Measurements from ENCODE around the gene RGL4. TPM values are rescaled to one million over a fixed set of nuclear protein-coding genes. Genes with fewer than 3 reads are reported as not detected.

RGL4 gene
- total and polyA plus RNA-seq, 2 of the 8 experiments (the other 6 are each of a cell fraction or from before 2014, with no cell fraction given) = not detected

DNA sequence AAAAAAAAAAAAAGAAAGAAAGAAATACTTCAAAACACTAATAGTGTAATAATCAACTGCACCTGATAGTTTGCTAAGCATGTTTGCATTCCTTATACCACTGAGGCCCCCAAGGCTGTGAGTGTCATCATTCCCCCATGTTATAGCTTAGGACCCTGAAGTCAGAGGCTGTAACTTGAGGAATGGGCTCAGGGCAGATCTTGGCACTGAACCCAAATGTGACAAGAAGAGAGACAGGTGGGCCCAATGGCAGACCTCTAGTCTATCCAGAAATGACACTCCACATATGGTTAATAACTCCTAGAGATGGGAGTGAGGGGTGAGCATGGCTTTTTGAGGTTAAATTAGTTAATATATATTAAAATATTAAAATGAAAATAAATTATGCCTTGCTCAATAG is 46.9 kb downstream of the RGL4 start:
- Histone ChIP-seq H2BK120ac (replicated peaks; ENCODE audit: low read depth, low read length) (no peak overlapping the region), H3K79me1 (ENCODE audit: low read depth, low read length) (no peaks in the 10 kb centered on the region; the same call in 1 of the 2 replicates), H2BK5ac (ENCODE audit: low read depth, low read length) (no peak overlapping the region), H2AFZ (ENCODE audit: low read length) (no peak overlapping the region), H2BK15ac (ENCODE audit: low read length) (no peak overlapping the region), H3K23me2 (ENCODE audit: low read depth, low read length) (no peaks in the 10 kb centered on the region), H3K14ac (ENCODE audit: insufficient read length) (no peak overlapping the region), H4K8ac (ENCODE audit: extremely low read depth, insufficient read depth, low read length) (no peak overlapping the region), H3K4me2 (ENCODE audit: insufficient read depth in 1 of 2, low read depth in 2 of 2, low read length in 2 of 2) (no peak overlapping the region), H3K4ac (replicated peaks; ENCODE audit: insufficient read length, low read depth, low read length) (no peak overlapping the region), H2BK12ac (ENCODE audit: low read depth, low read length) (no peak overlapping the region), H2AK5ac (ENCODE audit: low read depth, low read length) (no peak overlapping the region), H3K9ac (replicated peaks in 1 of 4; ENCODE audit: extremely low read depth in 1 of 4, low read depth in 3 of 4, low read length in 3 of 4) (no peak overlapping the region), H3K27me3 (replicated peaks in 1 of 4; ENCODE audit: control insufficient read depth in 3 of 4, extremely low read depth in 1 of 4, insufficient read depth in 3 of 4, low read length in 3 of 4) (no peaks in the 10 kb centered on the region), H3K4me1 (replicated peaks in 1 of 4; ENCODE audit: control insufficient read depth in 3 of 4, insufficient read depth in 4 of 4, low read length in 3 of 4) (no peaks in the 10 kb centered on the region), H3K4me3 (ENCODE audit: extremely low read depth in 1 of 4, insufficient read depth in 2 of 4, low read depth in 3 of 4, low read length in 4 of 4) (no peak overlapping the region), H3K18ac (ENCODE audit: extremely low read depth, low read length) (no peak overlapping the region), H3K56ac (replicated peaks; ENCODE audit: insufficient read length, low read depth, low read length) (no peak overlapping the region), H4K91ac (replicated peaks; ENCODE audit: insufficient read length, low read length) (no peak overlapping the region), H3K23ac (ENCODE audit: insufficient read length) (no peak overlapping the region), H4K20me1 (replicated peaks in 1 of 2; ENCODE audit: control insufficient read depth in 1 of 2, insufficient read depth in 2 of 2, low read length in 2 of 2) (peaks cover 0 to 2% of the 10 kb centered on the region in 2 experiments), H3K9me3 (ENCODE audit: insufficient read depth in 2 of 2, low read depth in 1 of 2, low read length in 1 of 2) (no peaks in the 10 kb centered on the region), H4K5ac (ENCODE audit: insufficient read length, low read depth, low read length) (no peak overlapping the region), H2BK20ac (ENCODE audit: low read length) (no peak overlapping the region), H3K27ac (ENCODE audit: low read depth, low read length) (no peak overlapping the region), H3K36me3 (ENCODE audit: control insufficient read depth in 2 of 4, insufficient read depth in 4 of 4, low read length in 3 of 4) (no peaks in the 10 kb centered on the region), H3K79me2 (ENCODE audit: control insufficient read depth in 1 of 2, insufficient read depth in 2 of 2, low read length in 2 of 2) (no peaks in the 10 kb centered on the region)
- TF ChIP-seq TCF12 (IDR thresholded peaks at IDR 0.05; ENCODE audit: low read depth, low read length) (no peak), PHF8 (conservative IDR thresholded peaks at IDR 0.05; ENCODE audit: low read depth, low read length) (no peak), CHD1 (IDR thresholded peaks at IDR 0.05; ENCODE audit: low read depth, low read length) (no peak), EZH2 (IDR thresholded peaks at IDR 0.05; ENCODE audit: low read depth, low read length, severe bottlenecking) (no peak), RFX5 (IDR thresholded peaks at IDR 0.05; ENCODE audit: borderline replicate concordance, low read depth, low read length) (no peak), SIX5 (IDR thresholded peaks at IDR 0.05; ENCODE audit: low read depth, low read length) (no peak), RXRA (IDR thresholded peaks at IDR 0.05; ENCODE audit: insufficient read depth, low read depth, low read length) (no peak)
- TF ChIP-seq, protein P1, sequence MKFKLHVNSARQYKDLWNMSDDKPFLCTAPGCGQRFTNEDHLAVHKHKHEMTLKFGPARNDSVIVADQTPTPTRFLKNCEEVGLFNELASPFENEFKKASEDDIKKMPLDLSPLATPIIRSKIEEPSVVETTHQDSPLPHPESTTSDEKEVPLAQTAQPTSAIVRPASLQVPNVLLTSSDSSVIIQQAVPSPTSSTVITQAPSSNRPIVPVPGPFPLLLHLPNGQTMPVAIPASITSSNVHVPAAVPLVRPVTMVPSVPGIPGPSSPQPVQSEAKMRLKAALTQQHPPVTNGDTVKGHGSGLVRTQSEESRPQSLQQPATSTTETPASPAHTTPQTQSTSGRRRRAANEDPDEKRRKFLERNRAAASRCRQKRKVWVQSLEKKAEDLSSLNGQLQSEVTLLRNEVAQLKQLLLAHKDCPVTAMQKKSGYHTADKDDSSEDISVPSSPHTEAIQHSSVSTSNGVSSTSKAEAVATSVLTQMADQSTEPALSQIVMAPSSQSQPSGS (IDR thresholded peaks at IDR 0.05; ENCODE audit: low read length) = no peak
- ChIA-PET POLR2A (ENCODE audit: partially characterized antibody) (interaction anchor here (0.8 to 1.6 kb wide), 5 partner anchors 10 to 52 kb away, joined by 3 to 4 read pairs (median 3); no protein-coding TSS in a partner anchor), CTCF (ENCODE audit: partially characterized antibody) (interaction anchor here (0.6 to 1.5 kb wide), 4 partner anchors 10 to 52 kb away, joined by 3 to 6 read pairs (median 3); no protein-coding TSS in a partner anchor)
- FAIRE-seq (no peak), DNase-seq (ENCODE audit: low read depth in 1 of 2, low spot score in 2 of 2) (no peak)

Measured in H1 (cell line).